PC-9 (cell line): ENCODE measurements around the gene DENND1A. TPM values are rescaled to one million over a fixed set of nuclear protein-coding genes. Genes with fewer than 3 reads are reported as not detected.

ENCODE experiments used
- BruUV-seq: library from RNA; stranded (reverse); fragments of 400-500 nt; replicated peaks from 2 replicates; lab custom pipeline; 2021; lab: Mats Ljungman, UMichigan
- CTCF ChIA-PET: fragments of 300-600 bp; sonication (Branson Sonifier 250); formaldehyde crosslinking; loops from one replicate; lab custom pipeline; 2022; ENCODE audit warnings: antibody characterized with exemption; lab: Charles Lee
- POLR2A ChIA-PET: fragments of 300-600 bp; sonication (Branson Sonifier 250); formaldehyde crosslinking; loops from one replicate; lab custom pipeline; 2022; ENCODE audit warnings: antibody characterized with exemption; ENCODE audit not compliant: unreplicated experiment; lab: Charles Lee
- DNase-seq, 2 experiments: peaks; one replicate each; pipeline versions ENCODE4 v3.0.0 to v3.0.0-alpha.2; 2015 to 2022; ENCODE audit warnings: mixed read lengths in 1 of 2
- H2AFZ ChIP-seq: fragments of 200-600 bp; sonication (generic); 2 replicates; pipeline ENCODE4 v1.8.1; 2017; ENCODE audit warnings: antibody characterized with exemption
- H3F3A ChIP-seq: fragments of 200-600 bp; sonication (generic); 2 replicates; pipeline ENCODE4 v1.8.1; 2017; ENCODE audit warnings: antibody characterized with exemption, mild to moderate bottlenecking, low read depth; ENCODE audit not compliant: insufficient read depth
- H3K27ac ChIP-seq: fragments of 200-600 bp; sonication (generic); 2 replicates; pipeline ENCODE4 v1.6.1; 2016; ENCODE audit warnings: mixed run types
- H3K27me3 ChIP-seq: fragments of 200-600 bp; sonication (generic); 2 replicates; pipeline ENCODE4 v1.6.1; 2016; ENCODE audit warnings: low read depth, mixed run types; ENCODE audit not compliant: insufficient read depth
- H3K36me3 ChIP-seq: fragments of 200-600 bp; sonication (generic); 2 replicates; pipeline ENCODE4 v1.6.1; 2016; ENCODE audit warnings: low read depth, mixed run types
- H3K4me1 ChIP-seq: fragments of 200-600 bp; sonication (generic); replicated peaks from 2 replicates; pipeline ENCODE4 v1.6.1; 2016; ENCODE audit warnings: mixed run types; ENCODE audit not compliant: insufficient read depth
- H3K4me2 ChIP-seq: fragments of 200-600 bp; sonication (generic); 2 replicates; pipeline ENCODE4 v1.6.1; 2017; ENCODE audit warnings: mixed run types
- H3K4me3 ChIP-seq: fragments of 200-600 bp; sonication (generic); 2 replicates; pipeline ENCODE4 v1.6.1; 2016; ENCODE audit warnings: mixed run types
- H3K79me2 ChIP-seq: fragments of 200-600 bp; sonication (generic); 2 replicates; pipeline ENCODE4 v1.6.1; 2017; ENCODE audit warnings: low read depth, mixed run types
- H3K9me2 ChIP-seq: fragments of 200-600 bp; sonication (generic); 2 replicates; pipeline ENCODE4 v1.8.1; 2017; ENCODE audit warnings: mild to moderate bottlenecking; ENCODE audit not compliant: insufficient read depth
- H3K9me3 ChIP-seq: fragments of 200-600 bp; sonication (generic); 2 replicates; pipeline ENCODE4 v1.8.1; 2016; ENCODE audit warnings: low read depth; ENCODE audit not compliant: insufficient read depth
- H4K20me1 ChIP-seq: fragments of 200-600 bp; sonication (generic); 2 replicates; pipeline ENCODE4 v1.8.1; 2017; ENCODE audit not compliant: insufficient read depth
- CTCF ChIP-seq: fragments of 200-600 bp; sonication (generic); conservative IDR thresholded peaks from 2 replicates; pipeline ENCODE4 v1.6.1; 2017; ENCODE audit warnings: mixed run types, antibody characterized with exemption, mild to moderate bottlenecking, moderate library complexity
- EZH2 ChIP-seq: fragments of 200-600 bp; sonication (generic); IDR thresholded peaks from 2 replicates; pipeline ENCODE4 v1.8.0; 2017; ENCODE audit warnings: antibody characterized with exemption, low read depth
- intact Hi-C: fragments of 100-400 bp; cut with micrococcal nuclease; formaldehyde crosslinking; loops from one replicate; pipeline ENCODE4 v1.10.0; 2022; ENCODE audit not compliant: unreplicated experiment
- total RNA-seq: library from RNA; stranded (reverse); gene quantifications from 2 replicates; pipeline ENCODE4 v1.2.3, GENCODE V29; 2021

The DENND1A gene
- total RNA-seq, 1 experiment from 2014 or later: 37.7 TPM

GRCh38 chr9:123414204-123414603 lies 515.7 kb downstream of the DENND1A start:
- Histone ChIP-seq H4K20me1 (no peaks in the 10 kb centered on the region; the same call in 1 of the 2 replicates), H3K4me1 (no peaks in the 10 kb centered on the region), H3K9me3 (no peaks in the 10 kb centered on the region), H3F3A (no peaks in the 10 kb centered on the region), H3K27me3 (no peaks in the 10 kb centered on the region), H3K36me3 (no peaks in the 10 kb centered on the region), H3K4me2 (no peak overlapping the region), H3K79me2 (no peaks in the 10 kb centered on the region), H3K27ac (no peak overlapping the region), H3K4me3 (no peak overlapping the region), H2AFZ (no peak overlapping the region), H3K9me2 (no peaks in the 10 kb centered on the region)
- ChIA-PET CTCF (no interaction called here), POLR2A (no interaction called here)
- TF ChIP-seq CTCF (no peak), EZH2 (no peak)
- intact Hi-C loops: no loop called here
- no TSS peak for BruUV-seq
- DNase-seq: no peak

- no peak for DNase-seq
- Histone ChIP-seq H3K4me1 (no peaks in the 10 kb centered on the region), H2AFZ (no peak overlapping the region), H3K27ac (no peak overlapping the region), H3K79me2 (no peaks in the 10 kb centered on the region), H3K4me3 (no peak overlapping the region), H3F3A (no peaks in the 10 kb centered on the region), H3K4me2 (no peak overlapping the region), H3K36me3 (no peaks in the 10 kb centered on the region), H4K20me1 (no peaks in the 10 kb centered on the region; the same call in 1 of the 2 replicates), H3K9me3 (no peaks in the 10 kb centered on the region), H3K9me2 (no peaks in the 10 kb centered on the region), H3K27me3 (no peaks in the 10 kb centered on the region)
- no TSS peak for BruUV-seq
- POLR2A ChIA-PET: no interaction called here
- intact Hi-C loops: no loop called here
- CTCF ChIA-PET: no interaction called here
- TF ChIP-seq EZH2 (no peak), CTCF (no peak)
These were observed 517.6 kb downstream of the DENND1A start for GRCh38 chr9:123412171-123412820.

- Histone ChIP-seq H4K20me1 (no peaks in the 10 kb centered on the region; the same call in 1 of the 2 replicates), H3F3A (no peaks in the 10 kb centered on the region), H3K9me2 (no peaks in the 10 kb centered on the region), H2AFZ (no peak overlapping the region), H3K27me3 (no peaks in the 10 kb centered on the region), H3K9me3 (no peaks in the 10 kb centered on the region), H3K27ac (no peak overlapping the region), H3K79me2 (no peaks in the 10 kb centered on the region), H3K36me3 (no peaks in the 10 kb centered on the region), H3K4me3 (no peak overlapping the region), H3K4me1 (no peaks in the 10 kb centered on the region), H3K4me2 (no peak overlapping the region)
- no peak for DNase-seq
- ChIA-PET CTCF (no interaction called here), POLR2A (no interaction called here)
- intact Hi-C loops: no loop called here
- TF ChIP-seq EZH2 (no peak), CTCF (no peak)
- no TSS peak for BruUV-seq
These were observed 518.3 kb downstream of the DENND1A start for GRCh38 chr9:123411636-123412035.
